Right ventricle myocardium superior (tissue), 1 donor: ENCODE data around the gene GNB1L. TPM values are rescaled to one million over a fixed set of nuclear protein-coding genes. Genes with fewer than 3 reads are reported as not detected.

Experiments
- ATAC-seq: fragments of 200-7000 bp; cut with Tn5 transposase; one replicate; pipeline ENCODE4 v1.9.1; 2020; ENCODE audit warnings: mild to moderate bottlenecking; ENCODE audit not compliant: poor library complexity
- DNase-seq: peaks from one replicate; pipeline ENCODE4 v3.0.0-alpha.2; 2020
- intact Hi-C: fragments of 100-400 bp; cut with DNase I; formaldehyde crosslinking; loops from one replicate; pipeline ENCODE4 v1.11.2; 2022
- total RNA-seq: library from RNA; stranded (reverse); fragmentation: NEBNext Ultra II Directional; extraction: Animal tissue kit (Norgen Biotek cat#: 25700); gene quantifications from one replicate; pipeline ENCODE4 v1.2.1, GENCODE V29; 2021
- donor health status: DM: no; HTN: yes; CAD: no; lungs with severe emphysema.

GNB1L gene
- total RNA-seq, 1 donor from 2014 or later: 2.5 TPM

DNA sequence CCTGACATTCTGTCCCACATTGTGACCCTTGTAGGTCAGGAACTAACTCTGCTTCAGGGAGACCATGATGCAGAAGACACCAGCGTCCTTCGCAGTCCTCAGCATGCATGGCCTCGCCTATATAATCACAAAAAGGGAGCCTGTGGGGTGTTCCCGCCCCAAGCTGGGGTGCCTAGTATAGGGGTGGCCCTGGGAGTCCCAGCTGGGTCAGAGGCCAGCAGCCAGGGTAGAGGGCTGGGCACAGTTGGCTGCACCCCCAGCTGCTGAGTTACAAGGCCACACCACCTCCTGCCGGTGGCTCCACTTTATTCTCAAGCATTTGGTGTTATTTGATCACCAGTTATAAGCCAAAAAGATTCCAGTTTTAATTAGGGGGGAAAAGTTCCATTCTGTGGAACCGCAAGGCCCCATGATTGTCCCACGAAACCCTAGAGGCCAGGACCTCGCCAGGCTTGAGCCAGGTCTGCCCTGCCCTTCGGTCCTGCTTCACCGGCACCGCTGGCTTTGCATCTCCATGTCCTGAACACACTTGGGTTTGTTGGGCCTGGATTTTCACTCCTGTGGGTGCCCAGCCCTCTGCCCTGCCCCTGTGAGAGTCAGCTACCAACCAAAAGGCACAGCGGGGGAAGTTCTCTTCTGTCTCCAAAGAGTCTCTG lies 15.0 kb upstream of the GNB1L start:
- DNase-seq: no peak
- no peak for ATAC-seq
- intact Hi-C loops: no loop called here

DNA sequence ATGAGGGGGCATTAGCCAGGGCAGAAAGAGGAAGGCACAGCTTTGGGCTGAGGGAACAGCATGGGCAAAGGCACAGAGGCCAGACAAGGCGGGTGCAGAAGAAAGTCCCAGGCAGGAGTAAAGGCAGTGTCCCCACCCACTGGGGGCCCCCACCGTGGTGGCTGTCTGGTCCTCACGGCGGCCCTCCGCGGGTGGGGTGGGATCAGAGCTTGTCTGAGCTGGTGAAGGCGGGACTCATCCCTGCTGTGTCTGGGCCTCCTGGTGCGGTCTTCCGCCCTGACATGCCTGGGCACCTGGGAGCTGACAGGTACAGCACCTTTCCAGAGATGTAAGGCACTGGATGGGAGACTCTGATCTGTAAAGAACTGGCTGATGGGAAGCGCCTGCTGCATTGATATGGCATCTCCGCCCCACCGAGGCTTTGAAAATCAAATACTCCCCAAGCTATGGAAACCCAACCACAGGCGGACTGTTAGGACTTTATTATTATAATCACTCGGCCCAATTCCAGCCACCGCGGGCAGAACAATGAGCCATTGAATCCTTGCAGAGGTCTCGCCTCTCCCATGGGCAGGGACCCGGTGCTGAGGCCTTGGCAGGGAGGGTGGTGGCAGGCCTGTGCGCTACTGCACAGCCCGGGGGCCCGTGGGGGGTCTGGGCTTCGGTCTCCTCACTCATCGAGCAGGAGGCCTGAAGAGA lies 14.2 kb upstream of the GNB1L start:
- intact Hi-C loops: no loop called here
- DNase-seq (no peak), ATAC-seq (no peak)

DNA sequence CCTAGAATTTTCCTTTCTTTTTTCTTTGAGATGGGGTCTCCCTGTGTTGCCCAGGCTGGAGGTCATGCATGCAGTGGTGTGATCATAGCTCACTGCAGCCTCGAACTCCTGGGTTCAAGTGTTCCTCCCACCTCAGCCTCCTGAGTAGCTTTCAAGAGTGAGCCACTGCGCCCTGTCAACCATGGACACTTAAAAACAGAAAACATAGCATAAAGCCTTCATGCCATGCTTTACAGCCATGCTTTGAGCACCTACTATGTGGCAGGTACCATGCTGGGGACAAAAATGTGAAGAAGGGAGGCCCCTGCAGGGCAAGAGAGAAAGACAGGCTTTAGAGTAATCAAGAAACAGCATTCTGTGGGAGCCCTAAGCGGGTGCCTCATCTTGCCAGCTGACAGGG lies 13.7 kb upstream of the GNB1L start:
- intact Hi-C loops: no loop called here
- ATAC-seq (no peak), DNase-seq (no peak)

DNA sequence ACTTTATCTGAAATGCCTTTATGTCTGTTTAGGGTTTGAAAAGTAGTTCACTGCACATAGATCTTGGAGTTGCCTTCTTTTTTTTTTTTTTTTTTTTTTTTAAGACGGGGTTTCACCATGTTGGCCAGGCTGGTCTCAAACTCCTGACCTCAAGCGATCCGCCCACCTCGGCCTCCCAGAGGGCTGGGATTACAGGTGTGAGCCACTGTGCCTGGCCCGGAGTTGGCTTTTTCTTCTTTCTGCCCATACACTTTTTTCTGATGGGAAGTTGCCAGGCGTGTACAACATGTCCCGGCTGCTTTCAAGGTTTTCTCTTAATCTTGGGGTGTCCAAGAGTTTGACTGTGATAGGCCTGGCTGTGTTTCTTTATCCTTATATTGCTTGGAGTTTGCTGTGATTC lies 12.9 kb upstream of the GNB1L start:
- DNase-seq (no peak), ATAC-seq (no peak)
- intact Hi-C loops: no loop called here

DNA sequence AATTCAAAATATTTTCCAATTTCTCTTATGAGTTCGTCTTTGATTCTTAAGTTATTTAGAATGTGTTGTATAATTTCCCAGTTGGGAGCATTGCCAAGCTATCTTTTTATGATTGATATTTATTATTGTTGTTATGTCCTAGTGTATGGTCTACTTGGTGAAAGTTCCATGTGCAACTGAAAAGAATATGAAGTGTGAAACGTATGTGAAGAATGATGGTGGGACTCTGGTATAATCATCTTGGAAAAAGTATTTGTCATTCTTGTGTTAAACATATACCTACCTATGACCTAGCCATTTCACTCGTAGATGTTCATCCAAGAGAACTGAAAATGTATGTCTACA lies 12.0 kb upstream of the GNB1L start:
- DNase-seq (no peak), ATAC-seq (no peak)
- intact Hi-C loops: no loop called here

DNA sequence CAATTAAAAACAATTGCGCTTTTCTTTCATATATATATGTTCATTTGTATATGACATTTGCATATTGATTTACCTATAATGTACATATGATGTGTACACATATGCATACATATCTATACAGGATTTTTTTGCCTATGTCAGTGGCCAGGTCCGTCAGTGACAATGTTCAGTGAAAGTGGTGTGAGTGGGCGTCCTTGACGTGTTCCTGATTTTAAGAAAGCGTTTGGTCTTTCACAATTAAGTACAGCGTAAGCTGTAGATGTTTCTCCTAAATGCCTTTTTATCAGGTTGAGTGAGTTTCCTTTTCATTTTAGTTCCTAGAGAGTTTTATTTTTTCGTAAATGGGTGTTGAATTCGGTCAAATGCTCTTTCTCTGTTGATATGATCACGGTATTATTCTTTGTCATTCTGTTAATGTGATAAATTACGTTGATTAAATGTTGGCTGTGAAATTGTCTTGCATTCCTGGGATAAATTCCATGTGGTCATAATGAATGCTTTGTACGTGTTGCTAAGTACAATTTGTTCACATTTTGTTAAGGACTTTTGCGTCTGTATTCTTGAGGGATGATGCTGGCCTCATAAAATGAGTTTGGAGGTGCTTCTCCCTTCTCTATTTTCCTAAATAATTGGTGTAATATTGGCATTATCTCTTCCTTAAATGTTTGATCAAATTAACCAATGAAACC lies 10.6 kb upstream of the GNB1L start:
- ATAC-seq (no peak), DNase-seq (no peak)
- intact Hi-C loops: no loop called here

DNA sequence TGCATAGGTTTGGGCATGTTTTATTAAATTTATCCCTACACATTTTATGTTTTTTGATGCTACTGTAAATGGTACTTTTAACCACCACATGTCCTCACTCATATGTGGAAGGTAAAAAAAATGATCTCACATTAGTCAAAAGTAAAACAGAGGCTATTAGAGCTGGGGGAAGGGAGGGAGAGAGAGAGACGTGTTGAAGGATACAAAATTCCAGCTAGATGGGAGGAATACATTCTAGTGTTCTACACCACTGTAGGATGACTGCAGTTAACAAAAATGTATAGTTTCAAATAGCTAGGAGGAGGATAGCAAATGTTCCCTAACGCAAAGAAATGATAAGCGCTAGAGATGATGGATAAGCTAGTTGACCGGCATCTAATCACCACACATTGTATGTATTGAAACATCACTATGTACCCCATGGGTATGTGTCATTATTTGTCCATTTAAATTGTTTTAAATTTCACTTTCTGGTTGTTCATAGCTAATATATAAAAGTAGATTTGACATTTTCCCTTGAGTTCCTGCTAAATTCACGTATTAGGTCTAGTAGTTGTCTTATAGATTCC lies 9.9 kb upstream of the GNB1L start:
- ATAC-seq (no peak), DNase-seq (no peak)
- intact Hi-C loops: no loop called here

DNA sequence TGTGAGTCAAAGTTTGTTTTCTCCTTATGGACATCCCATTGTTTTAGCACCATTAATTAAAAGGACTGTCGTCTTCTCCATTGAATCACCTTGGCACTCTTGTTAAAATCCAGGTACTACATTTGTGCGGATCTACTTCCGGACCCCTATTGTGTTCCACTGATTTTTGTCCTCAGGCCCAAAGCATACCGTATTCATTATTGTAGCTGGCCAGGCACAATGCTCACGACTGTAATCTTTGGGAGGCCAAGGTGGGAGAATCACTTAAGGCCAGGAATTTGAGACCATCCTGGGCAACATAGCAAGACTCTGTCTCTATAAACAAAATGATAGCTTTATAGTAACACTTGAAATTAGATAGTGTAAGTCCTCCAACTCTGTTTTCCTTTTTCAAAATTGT lies 8.9 kb upstream of the GNB1L start:
- DNase-seq: no peak
- intact Hi-C loops: no loop called here
- no peak for ATAC-seq

DNA sequence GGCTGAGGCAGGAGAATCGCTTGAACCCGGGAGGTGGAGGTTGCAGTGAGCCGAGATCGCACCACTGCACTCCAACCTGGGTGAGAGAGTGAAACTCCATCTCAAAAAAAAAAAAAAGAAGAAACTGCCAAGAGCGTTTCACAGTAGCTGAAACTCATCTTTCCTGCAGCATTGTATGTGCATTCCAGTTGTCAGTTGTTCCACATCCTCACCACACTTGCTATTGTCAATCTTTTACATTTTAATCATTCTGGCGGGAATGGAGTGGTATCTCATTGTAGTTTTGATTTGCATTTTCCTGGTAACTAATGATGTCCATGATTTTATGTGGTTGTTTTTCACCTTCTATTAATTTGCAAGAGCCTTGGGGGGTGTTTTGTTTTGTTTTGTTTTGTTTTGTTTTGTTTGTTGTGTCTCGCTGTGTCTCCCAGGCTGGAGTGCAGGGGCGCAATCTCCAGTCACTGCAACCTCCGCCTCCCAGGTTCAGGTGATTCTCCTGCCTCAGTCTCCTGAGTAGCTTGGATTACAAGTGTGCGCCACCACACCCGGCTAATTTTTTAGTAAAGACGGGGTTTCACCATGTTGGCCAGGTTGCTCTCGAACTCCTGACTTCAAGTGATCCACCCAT lies 8.1 kb upstream of the GNB1L start:
- DNase-seq (no peak), ATAC-seq (no peak)
- intact Hi-C loops: no loop called here

DNA sequence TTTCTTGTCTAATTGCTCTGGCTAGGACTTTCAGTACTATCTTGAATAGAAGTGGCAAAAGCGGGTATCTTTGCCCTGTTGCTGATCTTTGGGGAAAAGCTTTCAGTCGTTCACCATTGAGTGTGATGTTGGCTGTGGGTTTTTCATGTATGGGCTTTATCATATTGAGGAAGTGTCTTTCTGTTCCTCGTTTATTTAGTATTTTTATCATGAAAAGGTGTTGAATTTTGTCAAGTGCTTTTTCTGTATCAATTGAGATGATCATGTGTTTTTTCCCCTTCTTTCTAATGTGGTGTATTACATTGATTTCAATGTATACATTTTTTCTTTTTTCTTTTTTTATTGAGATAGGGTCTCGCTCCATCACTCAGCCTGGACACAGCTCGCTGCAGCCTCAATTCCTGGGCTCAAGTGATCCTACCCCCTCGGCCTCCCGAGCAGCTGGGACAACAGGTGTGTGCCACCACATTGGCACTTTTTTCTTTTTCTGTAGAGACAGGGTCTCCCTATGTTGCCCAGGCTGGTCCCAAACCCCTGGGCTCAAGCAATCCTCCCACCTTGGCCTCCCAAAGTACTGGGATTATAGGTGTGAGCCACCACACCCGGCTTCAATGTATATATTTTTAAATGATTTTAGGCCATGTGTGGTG lies 5.3 kb upstream of the GNB1L start:
- ATAC-seq (no peak), DNase-seq (no peak)
- intact Hi-C loops: no loop called here

DNA sequence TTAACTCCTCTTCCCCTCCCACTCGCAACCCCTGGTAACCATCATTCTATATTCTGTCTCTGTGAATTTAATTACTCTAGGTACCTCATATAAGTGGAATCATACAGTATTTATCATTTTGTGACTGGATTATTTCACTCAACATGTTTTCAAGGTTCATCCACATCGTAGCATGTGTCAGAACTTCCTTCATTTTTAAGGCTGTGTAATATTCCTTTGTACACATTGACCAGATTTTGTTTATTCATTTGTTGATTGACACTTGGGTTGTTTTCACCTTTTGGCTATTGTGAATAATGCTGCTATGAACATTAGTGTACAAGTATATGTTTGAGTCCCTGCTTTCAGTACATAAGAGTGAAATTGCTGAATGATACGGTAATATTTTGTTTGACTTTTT lies 2.7 kb upstream of the GNB1L start:
- intact Hi-C loops: no loop called here
- DNase-seq (no peak), ATAC-seq (no peak)

DNA sequence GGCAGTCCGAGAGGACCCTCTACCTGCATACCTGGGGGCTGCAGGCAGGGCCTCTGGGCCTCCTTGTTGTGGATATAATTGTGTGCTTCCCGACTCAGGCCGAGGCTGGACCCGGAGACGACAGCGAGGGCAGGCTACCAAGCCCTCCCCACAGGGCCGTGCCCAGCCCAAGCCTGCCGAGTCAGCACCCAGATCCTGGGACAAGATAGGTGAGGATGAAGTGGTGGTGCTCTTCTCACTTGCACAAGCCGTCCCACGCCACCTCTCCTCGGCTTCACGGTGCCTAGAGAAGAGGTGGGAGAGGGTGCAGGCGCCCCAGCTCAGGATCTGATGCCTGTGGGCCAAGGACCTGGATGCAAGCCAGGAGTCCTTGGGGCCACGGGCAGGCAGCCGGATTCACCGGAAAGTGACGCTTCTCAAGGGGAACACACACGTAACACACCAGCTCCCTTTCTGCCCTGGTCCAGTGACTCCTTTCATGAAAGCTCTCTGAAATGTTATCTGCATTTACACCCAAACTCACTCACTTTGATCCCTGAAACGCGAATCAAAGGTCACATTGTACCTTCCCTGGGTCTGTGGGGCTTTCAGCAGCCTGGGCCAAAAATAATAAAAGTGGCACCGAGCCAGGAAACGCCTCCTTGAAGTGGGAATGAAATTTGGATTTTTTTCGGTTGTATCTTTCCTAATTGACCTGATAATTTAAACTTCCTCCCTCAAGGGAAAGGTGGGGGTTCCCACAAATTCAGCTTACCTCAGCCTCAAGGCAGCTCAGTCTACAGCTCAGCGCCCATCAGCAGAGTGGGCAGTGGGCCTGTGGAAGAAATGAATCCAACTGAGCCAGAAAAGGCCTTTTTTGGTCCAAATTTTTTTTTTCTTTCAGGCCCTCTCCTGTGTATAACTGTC lies 1.1 kb upstream of the GNB1L start:
- intact Hi-C loops: no loop called here
- DNase-seq (peak; percentile 64), ATAC-seq (peak; percentile 11)

DNA sequence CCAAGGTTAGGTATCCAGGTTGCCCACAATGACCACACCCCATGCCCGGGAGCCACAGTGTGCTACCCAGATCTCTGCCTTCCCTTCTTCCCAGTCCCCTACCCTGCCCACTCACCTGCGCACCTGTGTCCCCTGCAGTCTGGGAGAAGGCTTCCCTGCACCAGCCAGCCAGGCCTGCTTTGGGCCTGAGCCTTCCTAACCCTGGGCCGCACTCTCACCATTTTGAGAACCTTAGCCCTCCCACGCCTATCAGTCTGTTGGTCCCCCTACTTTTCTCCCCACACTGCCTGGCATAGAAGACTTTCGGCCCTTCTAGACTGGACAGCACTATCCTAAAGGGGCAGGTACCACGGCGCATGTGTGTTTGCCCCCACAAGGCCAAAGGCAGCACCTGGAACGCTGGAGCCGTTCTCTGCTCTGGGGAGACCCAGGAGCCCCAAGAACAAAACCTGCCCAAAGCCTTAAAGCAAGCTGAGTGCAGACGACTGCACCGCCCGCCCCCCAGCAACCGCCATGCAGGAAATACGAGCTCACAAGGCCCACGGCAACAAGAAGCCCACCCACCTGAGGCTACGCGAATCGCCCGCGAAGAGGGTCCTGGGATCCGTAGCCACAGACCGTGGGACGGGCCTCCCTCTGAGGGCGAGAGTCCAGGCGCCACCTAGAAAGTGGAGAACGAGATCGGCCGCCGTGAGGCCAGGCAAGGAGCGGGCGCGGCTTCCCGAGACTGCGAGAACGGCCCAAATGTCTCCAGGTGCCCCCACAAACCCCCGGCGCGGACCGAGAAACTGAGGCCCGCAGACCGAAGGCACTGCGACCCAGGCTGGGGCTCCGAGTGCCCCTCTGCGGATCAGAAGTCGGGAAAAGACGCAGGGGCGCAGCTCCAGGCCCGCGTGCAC lies 546 bp downstream of the GNB1L start:
- DNase-seq (peak; percentile 44), ATAC-seq (peak; percentile 5)
- intact Hi-C loops: loop anchor here (5.0 kb wide), 2 partner anchors 47 to 127 kb away; no protein-coding TSS in a partner anchor

DNA sequence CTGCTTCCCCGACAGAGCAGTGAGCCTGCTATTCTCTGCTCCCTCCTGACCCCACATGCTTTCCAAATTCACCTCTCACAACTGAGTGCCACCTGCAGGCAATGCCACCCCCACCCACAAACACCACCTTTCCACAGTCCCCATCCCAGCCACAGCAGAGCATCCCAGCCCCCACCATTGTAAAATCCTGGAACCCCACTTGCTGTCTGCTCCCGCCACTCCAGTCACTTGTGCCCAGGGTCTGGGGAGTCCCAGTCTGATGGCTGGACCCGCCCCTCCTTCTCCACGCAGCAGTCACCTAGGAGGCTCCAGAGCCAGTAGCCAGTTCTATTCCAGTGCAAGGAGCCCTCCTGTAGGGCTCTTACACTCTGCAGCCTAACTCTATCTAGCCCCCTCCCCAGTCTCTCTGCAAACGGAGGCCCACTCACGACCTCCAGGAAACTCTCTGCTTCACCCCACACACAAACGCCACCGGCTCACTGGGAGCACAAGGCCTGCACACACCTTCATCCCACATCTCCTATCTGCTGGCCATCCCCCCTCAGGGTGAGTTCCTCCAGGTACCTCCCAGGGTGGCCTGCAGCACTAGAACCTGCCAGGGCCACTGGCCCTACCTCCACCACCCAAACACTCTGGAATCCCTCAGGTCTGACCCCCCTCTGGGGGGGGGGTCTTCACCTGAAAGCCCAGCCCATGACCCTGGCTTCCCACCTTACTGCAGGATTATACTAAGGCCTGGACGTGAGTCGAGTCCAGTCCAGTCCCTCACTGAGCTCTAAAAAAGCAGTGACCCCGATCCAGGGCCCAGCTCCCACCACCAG lies 1.4 kb downstream of the GNB1L start:
- ATAC-seq: no peak

DNA sequence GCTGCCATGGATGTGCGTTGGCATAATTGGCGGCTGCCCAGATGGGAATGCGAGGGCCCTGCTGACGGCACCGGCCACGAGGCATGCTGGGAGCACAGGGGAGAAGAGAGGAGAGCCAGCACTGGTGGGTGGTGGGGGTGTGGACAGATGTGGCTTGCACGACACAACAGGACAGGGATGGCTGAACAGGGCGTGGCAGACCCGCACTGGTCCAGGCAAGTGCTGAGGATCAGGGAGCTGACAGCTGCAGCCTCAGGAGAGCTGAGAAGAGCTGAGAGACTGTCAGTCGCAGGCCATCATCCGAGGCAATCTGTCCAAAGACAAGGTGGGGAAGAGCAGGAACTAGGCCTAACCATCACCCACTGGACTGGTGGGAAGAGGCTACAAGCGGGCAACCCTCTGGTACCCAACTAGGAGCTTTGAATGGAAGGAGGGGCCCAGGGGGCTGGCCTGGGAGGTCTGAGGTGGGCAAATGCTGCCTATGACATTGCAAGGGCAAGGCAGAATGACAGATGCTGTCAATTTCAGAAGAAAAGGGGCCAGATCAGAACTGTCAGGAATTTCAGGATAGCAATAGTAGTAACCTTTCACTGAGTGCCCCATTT lies 2.4 kb downstream of the GNB1L start:
- intact Hi-C loops: loop anchor here (5.0 kb wide), 2 partner anchors 45 to 125 kb away; no protein-coding TSS in a partner anchor
- no peak for ATAC-seq
- DNase-seq: no peak

More for the DNA sequence above, 1.4 kb downstream of the GNB1L start:
- DNase-seq: no peak
- intact Hi-C loops: loop anchor here (5.0 kb wide), 2 partner anchors 46 to 126 kb away; no protein-coding TSS in a partner anchor
